H9 (cell line): Measurements from ENCODE around the gene RMI2. TPM values are rescaled to one million over a fixed set of nuclear protein-coding genes. Genes with fewer than 3 reads are reported as not detected.

Experiments
- DNase-seq: peaks from one replicate; pipeline ENCODE4 v3.0.0-alpha.2; 2017
- H2AFZ ChIP-seq: one replicate; pipeline ENCODE4 v1.6.1; 2013; ENCODE audit warnings: mild to moderate bottlenecking, low read length, control low read depth, moderate library complexity
- H2AK5ac ChIP-seq: 2 replicates; pipeline ENCODE4 v1.6.1; 2013; ENCODE audit warnings: low read length, control low read depth, mixed read lengths; ENCODE audit not compliant: insufficient read length
- H2BK120ac ChIP-seq: one replicate; pipeline ENCODE4 v1.6.1; 2013; ENCODE audit warnings: low read depth, mild to moderate bottlenecking, low read length, control low read depth, inconsistent platforms; ENCODE audit not compliant: poor library complexity, severe bottlenecking
- H2BK12ac ChIP-seq: 2 replicates; pipeline ENCODE4 v1.6.1; 2013; ENCODE audit warnings: low read length, control low read depth, mixed read lengths, low read depth; ENCODE audit not compliant: insufficient read length
- H2BK15ac ChIP-seq: 2 replicates; pipeline ENCODE4 v1.6.1; 2013; ENCODE audit warnings: low read depth, low read length, control low read depth
- H2BK20ac ChIP-seq: one replicate; pipeline ENCODE4 v1.6.1; 2013; ENCODE audit warnings: low read depth, mild to moderate bottlenecking, low read length, control low read depth, inconsistent platforms; ENCODE audit not compliant: poor library complexity, severe bottlenecking
- H2BK5ac ChIP-seq: 2 replicates; pipeline ENCODE4 v1.6.1; 2013; ENCODE audit warnings: low read length, control low read depth, mixed read lengths; ENCODE audit not compliant: insufficient read length
- H3K14ac ChIP-seq: 2 replicates; pipeline ENCODE4 v1.6.1; 2013; ENCODE audit warnings: low read length, control low read depth; ENCODE audit not compliant: insufficient read depth
- H3K18ac ChIP-seq: 2 replicates; pipeline ENCODE4 v1.6.1; 2013; ENCODE audit warnings: low read depth, mild to moderate bottlenecking, mixed read lengths, low read length, control low read depth; ENCODE audit not compliant: insufficient read length
- H3K23ac ChIP-seq: 2 replicates; pipeline ENCODE4 v1.6.1; 2013; ENCODE audit warnings: low read length, control low read depth, mixed read lengths, low read depth; ENCODE audit not compliant: insufficient read length
- H3K23me2 ChIP-seq: 2 replicates; pipeline ENCODE4 v1.6.1; 2013; ENCODE audit warnings: low read depth, mild to moderate bottlenecking, mixed read lengths, low read length, control low read depth; ENCODE audit not compliant: insufficient read length, poor library complexity, severe bottlenecking
- H3K27ac ChIP-seq: 2 replicates; pipeline ENCODE4 v1.5.1; 2013; ENCODE audit warnings: low read length, control low read depth, mixed read lengths, low read depth; ENCODE audit not compliant: insufficient read length
- H3K27me3 ChIP-seq: 2 replicates; pipeline ENCODE4 v1.6.1; 2013; ENCODE audit warnings: low read length, control low read depth, inconsistent platforms; ENCODE audit not compliant: insufficient read depth
- H3K4ac ChIP-seq: 2 replicates; pipeline ENCODE4 v1.6.1; 2013; ENCODE audit warnings: low read depth, mild to moderate bottlenecking, control low read depth, inconsistent platforms, low read length, moderate library complexity
- H3K4me1 ChIP-seq: 2 replicates; pipeline ENCODE4 v1.6.1; 2013; ENCODE audit warnings: low read length, control low read depth, inconsistent platforms; ENCODE audit not compliant: insufficient read depth
- H3K4me2 ChIP-seq: 2 replicates; pipeline ENCODE4 v1.6.1; 2013; ENCODE audit warnings: low read length, control low read depth, mixed read lengths; ENCODE audit not compliant: insufficient read length, insufficient read depth
- H3K56ac ChIP-seq: 2 replicates; pipeline ENCODE4 v1.6.1; 2013; ENCODE audit warnings: low read depth, mild to moderate bottlenecking, mixed read lengths, low read length, control low read depth; ENCODE audit not compliant: insufficient read length
- H3K79me1 ChIP-seq: 2 replicates; pipeline ENCODE4 v1.6.1; 2013; ENCODE audit warnings: low read depth, mild to moderate bottlenecking, moderate library complexity, low read length, control low read depth, inconsistent platforms; ENCODE audit not compliant: insufficient read depth, poor library complexity, severe bottlenecking
- H3K79me2 ChIP-seq: 2 replicates; pipeline ENCODE4 v1.6.1; 2013; ENCODE audit warnings: low read length, control low read depth, inconsistent platforms; ENCODE audit not compliant: insufficient read depth
- H3K9ac ChIP-seq: 2 replicates; pipeline ENCODE4 v1.6.1; 2013; ENCODE audit warnings: low read length, control low read depth, mixed read lengths; ENCODE audit not compliant: insufficient read length; ENCODE audit errors: extremely low read depth
- H3K9me3 ChIP-seq: one replicate; pipeline ENCODE4 v1.6.1; 2013; ENCODE audit warnings: low read depth, low read length, inconsistent platforms; ENCODE audit not compliant: control insufficient read depth
- H3T11ph ChIP-seq: one replicate; pipeline ENCODE4 v1.6.1; 2013; ENCODE audit warnings: mild to moderate bottlenecking, low read length, control low read depth, inconsistent platforms
- H4K20me1 ChIP-seq: one replicate; pipeline ENCODE4 v1.6.1; 2013; ENCODE audit not compliant: control insufficient read depth, insufficient read length, insufficient read depth
- H4K5ac ChIP-seq: 2 replicates; pipeline ENCODE4 v1.6.1; 2013; ENCODE audit warnings: low read depth, mild to moderate bottlenecking, mixed read lengths, low read length, control low read depth; ENCODE audit not compliant: insufficient read length
- H4K8ac ChIP-seq: replicated peaks from 2 replicates; pipeline ENCODE4 v1.6.1; 2013; ENCODE audit warnings: low read length, control low read depth, mixed read lengths, low read depth; ENCODE audit not compliant: insufficient read length
- H4K91ac ChIP-seq: 2 replicates; pipeline ENCODE4 v1.6.1; 2013; ENCODE audit warnings: low read depth, mild to moderate bottlenecking, moderate library complexity, mixed read lengths, low read length, control low read depth; ENCODE audit not compliant: insufficient read length
- H3K27ac Mint-ChIP-seq, 3 experiments: 2 replicates in 2 of 3; 3 replicates in 1 of 3; pipeline ENCODE4 v1.8.0; 2020 to 2021; ENCODE audit warnings: mixed read lengths in 3 of 3, mild to moderate bottlenecking in 1 of 3, moderate library complexity in 1 of 3
- H3K27me3 Mint-ChIP-seq: 2 replicates; pipeline ENCODE4 v1.8.0; 2021; ENCODE audit warnings: low read depth, mild to moderate bottlenecking, moderate library complexity, mixed read lengths
- H3K36me3 Mint-ChIP-seq, 3 experiments: 2 replicates in 2 of 3; 3 replicates in 1 of 3; pipeline ENCODE4 v1.8.0; 2020 to 2021; ENCODE audit warnings: low read depth in 3 of 3, mixed read lengths in 3 of 3; ENCODE audit not compliant: insufficient read depth in 1 of 3
- H3K4me1 Mint-ChIP-seq, 2 experiments: 2 replicates each; pipeline ENCODE4 v1.8.0; 2020; ENCODE audit warnings: mixed read lengths in 2 of 2
- H3K4me3 Mint-ChIP-seq, 2 experiments: 2 replicates in 1 of 2; 3 replicates in 1 of 2; pipeline ENCODE4 v1.8.0; 2020 to 2021; ENCODE audit warnings: mild to moderate bottlenecking in 2 of 2, mixed read lengths in 2 of 2, moderate library complexity in 1 of 2
- H3K9me3 Mint-ChIP-seq, 2 experiments: 2 replicates in 1 of 2; 3 replicates in 1 of 2; pipeline ENCODE4 v1.8.0; 2020; ENCODE audit warnings: mild to moderate bottlenecking in 2 of 2, mixed read lengths in 2 of 2, moderate library complexity in 1 of 2
- CTCF ChIP-seq: fragments of 200-600 bp; sonication (generic); conservative IDR thresholded peaks from 3 replicates; pipeline ENCODE4 v1.8.0; 2021; ENCODE audit warnings: antibody characterized with exemption, mild to moderate bottlenecking
- WGBS: extraction: QIAGEN DNeasy Blood & Tissue Kit; methylation state at CpG from one replicate; pipeline ENCODE4 v1.1.7; 2013; ENCODE audit warnings: missing lambda C conversion rate, low lambda C conversion rate, mixed read lengths; ENCODE audit not compliant: insufficient read length; ENCODE audit errors: extremely low coverage; 5-methylcytosine and 5-hydroxymethylcytosine counted together
- total RNA-seq: library from RNA; stranded (reverse); gene quantifications from 2 replicates; pipeline ENCODE4 v1.2.1, GENCODE V29; 2021

Gene RMI2
- total RNA-seq, 1 experiment from 2014 or later, result 57.6 TPM

GRCh38 chr16:11314309-11314894 is 30.9 kb upstream of the RMI2 start:
- Histone ChIP-seq H3T11ph (no peak overlapping the region), H3K4me1 (peaks cover 6% of the 10 kb centered on the region; the same call in 1 of the 2 replicates), H3K4me2 (no peak overlapping the region), H2BK12ac (peak overlapping the region; percentile 25), H3K79me2 (no peaks in the 10 kb centered on the region), H3K56ac (no peak overlapping the region), H2AK5ac (no peak overlapping the region), H3K9me3 (no peaks in the 10 kb centered on the region), H4K8ac (no peak overlapping the region), H4K91ac (no peak overlapping the region), H3K23ac (no peak overlapping the region), H3K79me1 (no peaks in the 10 kb centered on the region), H3K18ac (no peak overlapping the region), H2BK120ac (no peak overlapping the region), H2BK20ac (no peak overlapping the region), H3K14ac (no peak overlapping the region; the same call in 1 of the 2 replicates), H4K20me1 (no peaks in the 10 kb centered on the region), H2BK15ac (no peak overlapping the region), H2AFZ (no peak overlapping the region), H3K27me3 (no peaks in the 10 kb centered on the region), H3K4ac (no peak overlapping the region; the same call in 1 of the 2 replicates), H3K23me2 (no peaks in the 10 kb centered on the region), H3K27ac (peak overlapping the region; percentile 59), H4K5ac (no peak overlapping the region), H2BK5ac (no peak overlapping the region), H3K9ac (no peak overlapping the region)
- Mint-ChIP-seq H3K27ac (peak overlapping the region; percentile 70 to 98 (median 86); a peak in 5 of 7 replicates), H3K9me3 (peaks cover 0 to 4% of the 10 kb centered on the region in 2 experiments; a peak in 2 of 5 replicates), H3K27me3 (no peaks in the 10 kb centered on the region; the same call in 1 of the 2 replicates), H3K4me1 (peaks cover 50 to 55% of the 10 kb centered on the region in 2 experiments), H3K4me3 (peak overlapping the region in 1 of 2 experiments; percentile 48; a peak in 1 of 5 replicates), H3K36me3 (peaks cover 5 to 6% (median 5%) of the 10 kb centered on the region in 3 experiments; a peak in 4 of 7 replicates)
- TF ChIP-seq CTCF, result no peak
- DNase-seq, result no peak
- no CpG with 5 or more reads among the region's 8 CpGs for WGBS
